A549 (cell line): ENCODE data around the gene PIK3R6. TPM values are rescaled to one million over a fixed set of nuclear protein-coding genes. Genes with fewer than 3 reads are reported as not detected.
A peak's percentile ranks its signal among the peaks of the same experiment; 100 is the strongest.

ENCODE experiments used
- ATAC-seq, 2 experiments: fragments of 200-7000 bp in 1 of 2; fragments of >200 bp in 1 of 2; cut with Nextera tagmentation in 1 of 2; cut with Tn5 transposase in 1 of 2; 3 replicates each; pipeline versions ENCODE4 v1.8.0 to v1.9.1; 2018 to 2020; ENCODE audit warnings: mild to moderate bottlenecking in 1 of 2, moderate library complexity in 1 of 2
- CTCF ChIA-PET: fragments of 300-600 bp; sonication (Branson Sonifier 250); formaldehyde crosslinking; extraction: SDS; loops from one replicate; lab custom pipeline; 2021; ENCODE audit warnings: antibody characterized with exemption, inconsistent platforms; lab: Yijun Ruan, JAX
- POLR2A ChIA-PET: fragments of 350-600 bp; formaldehyde crosslinking; extraction: SDS; loops from one replicate; lab custom pipeline; 2021; ENCODE audit warnings: antibody characterized with exemption, inconsistent platforms; lab: Yijun Ruan, JAX
- DNase-seq, 2 experiments: peaks; one replicate each; pipeline versions ENCODE4 v3.0.0 to v3.0.0-alpha.2; 2011 to 2016; ENCODE audit warnings: low read depth in 1 of 2, low spot score in 1 of 2
- FAIRE-seq: peaks from 2 replicates; lab custom pipeline; 2011; peaks lifted over from hg19 to GRCh38; lab: Jason Lieb, UNC
- H3K27ac ChIP-seq, 2 experiments: fragments of >200 bp; sonication (Bioruptor Twin); formaldehyde crosslinking; 3 replicates each; pipeline ENCODE4 v1.5.1; 2016 to 2017
- H3K4me1 ChIP-seq: fragments of >200 bp; sonication (Bioruptor Twin); formaldehyde crosslinking; 3 replicates; pipeline ENCODE4 v1.6.1; 2016
- H3K4me2 ChIP-seq: fragments of >200 bp; sonication (Bioruptor Twin); formaldehyde crosslinking; 3 replicates; pipeline ENCODE4 v1.6.1; 2016
- H3K4me3 ChIP-seq: fragments of >200 bp; sonication (Bioruptor Twin); formaldehyde crosslinking; 3 replicates; pipeline ENCODE4 v1.5.1; 2016
- H3K9me3 ChIP-seq: fragments of >200 bp; sonication (Bioruptor Twin); formaldehyde crosslinking; 3 replicates; pipeline ENCODE4 v1.6.1; 2016
- ATOH8 ChIP-seq: fragments of 250-450 bp; sonication (Bioruptor Pico); IDR thresholded peaks from 2 replicates; pipeline ENCODE4 v1.5.0; 2020; ENCODE audit warnings: low read depth, mild to moderate bottlenecking, moderate library complexity
- CBX8 ChIP-seq: fragments of 200-600 bp; sonication (generic); IDR thresholded peaks from 2 replicates; pipeline ENCODE4 v1.6.1; 2016
- EHMT2 ChIP-seq: fragments of 200-600 bp; sonication (generic); IDR thresholded peaks from 2 replicates; pipeline ENCODE4 v1.6.1; 2016; ENCODE audit warnings: antibody characterized with exemption, low read depth, mild to moderate bottlenecking, moderate library complexity
- ELK1 ChIP-seq: fragments of 150-350 bp; IDR thresholded peaks from 2 replicates; pipeline ENCODE4 v1.6.1; 2014; ENCODE audit warnings: low read depth, mild to moderate bottlenecking, low read length
- FOSL2 ChIP-seq, 2 experiments: fragments of 450-650 bp in 1 of 2; fragments of >200 bp in 1 of 2; sonication (Bioruptor Twin) in 1 of 2; formaldehyde crosslinking; IDR thresholded peaks; 2 replicates each; pipeline versions ENCODE4 v1.5.0 to v1.6.1; 2016 to 2020; ENCODE audit warnings: mild to moderate bottlenecking in 1 of 2, moderate library complexity in 1 of 2
- GATA3 ChIP-seq: IDR thresholded peaks from 2 replicates; pipeline ENCODE4 v1.6.1; 2012; ENCODE audit warnings: borderline replicate concordance
- HOXA7 ChIP-seq: fragments of 250-450 bp; sonication (Bioruptor Pico); IDR thresholded peaks from 2 replicates; pipeline ENCODE4 v1.5.0; 2020; ENCODE audit warnings: mild to moderate bottlenecking, moderate library complexity
- JUNB ChIP-seq: fragments of >200 bp; sonication (Bioruptor Twin); formaldehyde crosslinking; IDR thresholded peaks from 2 replicates; pipeline ENCODE4 v1.6.1; 2016
- KDM1A ChIP-seq: fragments of 200-600 bp; sonication (generic); IDR thresholded peaks from 2 replicates; pipeline ENCODE4 v1.6.1; 2016; ENCODE audit warnings: low read depth, mild to moderate bottlenecking
- NR3C1 ChIP-seq: fragments of >200 bp; sonication (Bioruptor Twin); formaldehyde crosslinking; IDR thresholded peaks from 3 replicates; pipeline ENCODE4 v1.6.1; 2017
- PBX3 ChIP-seq: IDR thresholded peaks from 2 replicates; pipeline ENCODE4 v1.6.1; 2012
- RAD21 ChIP-seq, 2 experiments: fragments of >200 bp in 1 of 2; sonication (Bioruptor Twin) in 1 of 2; formaldehyde crosslinking in 1 of 2; IDR thresholded peaks in 1 of 2; conservative IDR thresholded peaks in 1 of 2; 2 replicates in 1 of 2; 3 replicates in 1 of 2; pipeline ENCODE4 v1.6.1; 2012 to 2018; ENCODE audit warnings: inconsistent platforms in 1 of 2
- RCOR1 ChIP-seq: fragments of 150-350 bp; IDR thresholded peaks from 2 replicates; pipeline ENCODE4 v1.6.1; 2014; ENCODE audit warnings: antibody characterized with exemption, low read length, low read depth
- REST ChIP-seq: fragments of 200-600 bp; sonication (generic); IDR thresholded peaks from 2 replicates; pipeline ENCODE4 v1.6.1; 2016; ENCODE audit warnings: antibody characterized with exemption, mild to moderate bottlenecking, moderate library complexity
- RNF2 ChIP-seq: fragments of 200-600 bp; sonication (generic); IDR thresholded peaks from 2 replicates; pipeline ENCODE4 v1.6.1; 2016; ENCODE audit warnings: low read depth, mild to moderate bottlenecking, antibody characterized with exemption, moderate library complexity, borderline replicate concordance
- SMC3 ChIP-seq: fragments of >200 bp; sonication (Bioruptor Twin); formaldehyde crosslinking; IDR thresholded peaks from 3 replicates; pipeline ENCODE4 v1.6.1; 2018; ENCODE audit warnings: inconsistent platforms
- TFCP2L1 ChIP-seq: fragments of 250-450 bp; sonication (Bioruptor Pico); IDR thresholded peaks from 2 replicates; pipeline ENCODE4 v1.5.0; 2021; ENCODE audit warnings: mild to moderate bottlenecking
- TP53 ChIP-seq: fragments of 250-450 bp; sonication (Bioruptor Pico); IDR thresholded peaks from 2 replicates; pipeline ENCODE4 v1.5.0; 2021; ENCODE audit warnings: mild to moderate bottlenecking, moderate library complexity
- USF2 ChIP-seq: fragments of 450-650 bp; IDR thresholded peaks from 2 replicates; pipeline ENCODE4 v1.6.1; 2014; ENCODE audit warnings: antibody characterized with exemption
- ZFP36 ChIP-seq: fragments of 450-650 bp; IDR thresholded peaks from 2 replicates; pipeline ENCODE4 v1.6.1; 2014; ENCODE audit warnings: borderline replicate concordance; ENCODE audit not compliant: partially characterized antibody
- WGBS: methylation state at CpG from one replicate; pipeline ENCODE4 v1.1.6; 2017; ENCODE audit errors: missing lambda C conversion rate; 5-methylcytosine and 5-hydroxymethylcytosine counted together
- polyA plus RNA-seq, 4 experiments: library from polyadenylated mRNA; depleted of rRNA in 3 of 4; stranded (reverse); fragments of >200 nt; fragmentation: RNase III in 1 of 4; extraction: RNeasy Plus Mini Kit Qiagen cat#74134 plus additional on column Dnase treatment in 1 of 4; gene quantifications; 2 replicates in 3 of 4; 3 replicates in 1 of 4; pipeline ENCODE4 v1.2.3, GENCODE V29; 2011 to 2017
- TF ChIP-seq, protein P1 (sequence below): fragments of >200 bp; sonication (Bioruptor Twin); formaldehyde crosslinking; IDR thresholded peaks from 3 replicates; pipeline ENCODE4 v1.5.1; 2016
- TF ChIP-seq, protein P2 (sequence below): IDR thresholded peaks from 2 replicates; pipeline ENCODE4 v1.6.1; 2012; ENCODE audit warnings: low read depth, borderline replicate concordance

PIK3R6 gene
- polyA plus RNA-seq, 2 of the 4 experiments (the other 2 are of a cell fraction) = not detected

DNA sequence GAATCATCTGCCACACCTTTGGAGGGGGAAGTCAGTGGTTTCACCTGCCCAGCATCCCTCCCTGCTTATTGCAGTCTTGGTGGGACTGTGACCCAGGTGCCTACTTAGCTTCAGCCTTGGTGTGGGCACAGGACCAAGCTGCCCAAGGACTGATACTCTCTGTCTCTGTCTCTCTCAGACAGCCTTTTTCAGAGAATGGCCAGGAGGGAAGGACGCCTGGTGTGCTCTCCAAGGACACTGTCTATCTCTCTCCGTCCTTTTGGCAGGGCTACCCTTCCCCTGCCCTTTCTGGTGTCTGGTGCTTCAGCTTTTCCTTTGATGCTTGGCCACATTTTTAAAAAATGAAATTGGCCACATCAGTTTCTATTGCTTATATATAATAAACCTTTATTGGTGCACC lies 19.6 kb downstream of the PIK3R6 start:
- 23% methylated on average over 2 of the region's 2 CpGs for WGBS
- Histone ChIP-seq H3K4me3 (no peak overlapping the region), H3K4me1 (no peaks in the 10 kb centered on the region), H3K4me2 (no peak overlapping the region), H3K9me3 (no peaks in the 10 kb centered on the region; the same call in 2 of the 3 replicates), H3K27ac (no peak overlapping the region)
- ATAC-seq (no peak), DNase-seq (no peak), FAIRE-seq (no peak)
- ChIA-PET CTCF (interaction anchor here (0.8 kb wide), 1 partner anchor 552 kb away, joined by 4 read pairs; the partner anchor contains the start of gene SLC25A35), POLR2A (no interaction called here)
- TF ChIP-seq PBX3 (no peak), KDM1A (no peak), HOXA7 (CRISPR knock-in tag) (no peak), USF2 (no peak), FOSL2 (IDR thresholded peaks at IDR 0.05) (no peak), FOSL2 (CRISPR knock-in tag; IDR thresholded peaks at IDR 0.05) (no peak), EHMT2 (no peak), JUNB (no peak), RAD21 (conservative IDR thresholded peaks at IDR 0.05 in 1 of 2, IDR thresholded peaks at IDR 0.05 in 1 of 2) (no peak), RNF2 (no peak), TFCP2L1 (no peak), ATOH8 (CRISPR knock-in tag) (no peak), ELK1 (no peak), SMC3 (no peak), NR3C1 (no peak), TP53 (CRISPR knock-in tag) (no peak), CBX8 (no peak), GATA3 (no peak), REST (no peak), ZFP36 (no peak), RCOR1 (no peak)

GRCh38 chr17:8846768-8847211 lies 20.7 kb downstream of the PIK3R6 start:
- ChIA-PET POLR2A (no interaction called here), CTCF (interaction anchor here (0.9 to 1.4 kb wide), 2 partner anchors 15 to 20 kb away, joined by 3 to 5 read pairs; no protein-coding TSS in a partner anchor)
- no peak overlapping the region for H3K4me3 ChIP-seq
- ATAC-seq = peak; percentile 76 to 95; a peak in 5 of 6 replicates
- no peaks in the 10 kb centered on the region for H3K4me1 ChIP-seq
- H3K4me2 ChIP-seq = no peak overlapping the region
- no peak overlapping the region for H3K27ac ChIP-seq
- no peak for FAIRE-seq
- TF ChIP-seq, protein P1, sequence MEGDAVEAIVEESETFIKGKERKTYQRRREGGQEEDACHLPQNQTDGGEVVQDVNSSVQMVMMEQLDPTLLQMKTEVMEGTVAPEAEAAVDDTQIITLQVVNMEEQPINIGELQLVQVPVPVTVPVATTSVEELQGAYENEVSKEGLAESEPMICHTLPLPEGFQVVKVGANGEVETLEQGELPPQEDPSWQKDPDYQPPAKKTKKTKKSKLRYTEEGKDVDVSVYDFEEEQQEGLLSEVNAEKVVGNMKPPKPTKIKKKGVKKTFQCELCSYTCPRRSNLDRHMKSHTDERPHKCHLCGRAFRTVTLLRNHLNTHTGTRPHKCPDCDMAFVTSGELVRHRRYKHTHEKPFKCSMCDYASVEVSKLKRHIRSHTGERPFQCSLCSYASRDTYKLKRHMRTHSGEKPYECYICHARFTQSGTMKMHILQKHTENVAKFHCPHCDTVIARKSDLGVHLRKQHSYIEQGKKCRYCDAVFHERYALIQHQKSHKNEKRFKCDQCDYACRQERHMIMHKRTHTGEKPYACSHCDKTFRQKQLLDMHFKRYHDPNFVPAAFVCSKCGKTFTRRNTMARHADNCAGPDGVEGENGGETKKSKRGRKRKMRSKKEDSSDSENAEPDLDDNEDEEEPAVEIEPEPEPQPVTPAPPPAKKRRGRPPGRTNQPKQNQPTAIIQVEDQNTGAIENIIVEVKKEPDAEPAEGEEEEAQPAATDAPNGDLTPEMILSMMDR = no peak
- TF ChIP-seq, protein P2, sequence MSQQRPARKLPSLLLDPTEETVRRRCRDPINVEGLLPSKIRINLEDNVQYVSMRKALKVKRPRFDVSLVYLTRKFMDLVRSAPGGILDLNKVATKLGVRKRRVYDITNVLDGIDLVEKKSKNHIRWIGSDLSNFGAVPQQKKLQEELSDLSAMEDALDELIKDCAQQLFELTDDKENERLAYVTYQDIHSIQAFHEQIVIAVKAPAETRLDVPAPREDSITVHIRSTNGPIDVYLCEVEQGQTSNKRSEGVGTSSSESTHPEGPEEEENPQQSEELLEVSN = no peak
- TF ChIP-seq USF2 = peak; percentile 68
- TF ChIP-seq, all 56 proteins: peak for 1
- H3K9me3 ChIP-seq = no peaks in the 10 kb centered on the region; the same call in 2 of the 3 replicates
- DNase-seq = peak in 1 of 2 experiments; percentile 64
